Kidney tubule cell (primary cell): ENCODE data around the gene MTCH1.
"Not testable (repeated sequence)": the region's sequence is repeated elsewhere in the genome, so short reads cannot be mapped to it uniquely, and the experiment has no call there.

ENCODE experiments used
- DNase-seq: peaks from one replicate; pipeline ENCODE4 v3.0.0-alpha.2; 2018; ENCODE audit warnings: low spot score

MTCH1 gene

GRCh38 chr6:36997811-36998722, 12.1 kb upstream of the MTCH1 start:
- DNase-seq = no peak

- DNase-seq = not testable (repeated sequence)
These were observed 4.4 kb upstream of the MTCH1 start for GRCh38 chr6:36990401-36990800.

- DNase-seq = no peak
These were observed 3.3 kb upstream of the MTCH1 start for GRCh38 chr6:36989264-36989663.

- no peak for DNase-seq
These were observed 680 bp upstream of the MTCH1 start for GRCh38 chr6:36986704-36987047.

GRCh38 chr6:36985417-36985807, 584 bp downstream of the MTCH1 start:
- DNase-seq = no peak

- peak; percentile 75 for DNase-seq
These were observed 1.2 kb downstream of the MTCH1 start for GRCh38 chr6:36984581-36985416.

- no peak for DNase-seq
These were observed 2.5 kb downstream of the MTCH1 start for GRCh38 chr6:36983538-36983937.

GRCh38 chr6:36980876-36981619, 4.9 kb downstream of the MTCH1 start:
- DNase-seq = no peak

GRCh38 chr6:36980129-36980528, 5.9 kb downstream of the MTCH1 start:
- DNase-seq = no peak

GRCh38 chr6:36979347-36979742, 6.7 kb downstream of the MTCH1 start:
- peak; percentile 23 for DNase-seq

- no peak for DNase-seq
These were observed 7.3 kb downstream of the MTCH1 start for GRCh38 chr6:36978421-36979346.

GRCh38 chr6:36977470-36977941, 8.5 kb downstream of the MTCH1 start:
- DNase-seq = no peak

GRCh38 chr6:36976931-36977330, 9.1 kb downstream of the MTCH1 start:
- DNase-seq = no peak

GRCh38 chr6:36976509-36976908, 9.5 kb downstream of the MTCH1 start:
- no peak for DNase-seq

GRCh38 chr6:36976007-36976264, 10.1 kb downstream of the MTCH1 start:
- DNase-seq = no peak

- no peak for DNase-seq
These were observed 10.6 kb downstream of the MTCH1 start for GRCh38 chr6:36975231-36976006.

- DNase-seq = no peak
These were observed 12.3 kb downstream of the MTCH1 start for GRCh38 chr6:36973647-36974046.

- no peak for DNase-seq
These were observed 12.8 kb downstream of the MTCH1 start for GRCh38 chr6:36973190-36973589.

- DNase-seq = no peak
These were observed 13.9 kb downstream of the MTCH1 start for GRCh38 chr6:36971921-36972673.
